Measurements from ENCODE around the gene EVC2. TPM values are rescaled to one million over a fixed set of nuclear protein-coding genes. Genes with fewer than 3 reads are reported as not detected.

EVC2 gene
- total RNA-seq, 1 experiment from 2014 or later, result 3.2 TPM

GRCh38 chr4:5541169-5541568 is 167.2 kb downstream of the EVC2 start:
- ChIA-PET POLR2A (ENCODE audit: unreplicated experiment) (no interaction called here), CTCF (no interaction called here)
- no peak overlapping the region for H3K9ac ChIP-seq (ENCODE audit: low read length)
- H3K79me2 ChIP-seq (ENCODE audit: low read length), result no peaks in the 10 kb centered on the region
- H3K27ac ChIP-seq (ENCODE audit: low read length), result no peak overlapping the region
- no peaks in the 10 kb centered on the region for H3F3A ChIP-seq (ENCODE audit: low read length, unreplicated experiment)
- no peaks in the 10 kb centered on the region for H3K9me3 ChIP-seq (ENCODE audit: low read length)
- no peak overlapping the region for H3K4me3 ChIP-seq (ENCODE audit: low read length)
- intact Hi-C loops (cut with micrococcal nuclease), result no loop called here
- TF ChIP-seq CTCF (conservative IDR thresholded peaks at IDR 0.05; ENCODE audit: low read depth, low read length), result no peak
- DNase-seq (no peak), ATAC-seq (no peak)
- BruUV-seq (replicated peaks), result no TSS peak
- no peaks in the 10 kb centered on the region for H3K36me3 ChIP-seq (ENCODE audit: low read depth, low read length)
- no peaks in the 10 kb centered on the region for H4K20me1 ChIP-seq (ENCODE audit: low read length)
- no peak overlapping the region for H2AFZ ChIP-seq (ENCODE audit: low read length)
- H3K9me2 ChIP-seq (replicated peaks; ENCODE audit: low read length), result no peaks in the 10 kb centered on the region
- no peaks in the 10 kb centered on the region for H3K27me3 ChIP-seq (ENCODE audit: low read length)
- H3K4me2 ChIP-seq (ENCODE audit: low read length), result no peak overlapping the region
- H3K4me1 ChIP-seq (ENCODE audit: insufficient read depth, low read length), result no peaks in the 10 kb centered on the region

- ChIA-PET POLR2A (ENCODE audit: unreplicated experiment) (no interaction called here), CTCF (no interaction called here)
- Histone ChIP-seq H3K9me2 (replicated peaks; ENCODE audit: low read length) (no peaks in the 10 kb centered on the region), H3K9me3 (ENCODE audit: low read length) (no peaks in the 10 kb centered on the region), H3K4me2 (ENCODE audit: low read length) (no peak overlapping the region), H3K9ac (ENCODE audit: low read length) (no peak overlapping the region), H3K79me2 (ENCODE audit: low read length) (no peaks in the 10 kb centered on the region), H3F3A (ENCODE audit: low read length, unreplicated experiment) (no peaks in the 10 kb centered on the region), H2AFZ (ENCODE audit: low read length) (no peak overlapping the region), H3K4me3 (ENCODE audit: low read length) (no peak overlapping the region), H3K27ac (ENCODE audit: low read length) (no peak overlapping the region), H3K36me3 (ENCODE audit: low read depth, low read length) (no peaks in the 10 kb centered on the region), H3K4me1 (ENCODE audit: insufficient read depth, low read length) (no peaks in the 10 kb centered on the region), H3K27me3 (ENCODE audit: low read length) (no peaks in the 10 kb centered on the region), H4K20me1 (ENCODE audit: low read length) (no peaks in the 10 kb centered on the region)
- ATAC-seq (no peak), DNase-seq (no peak)
- intact Hi-C loops (cut with micrococcal nuclease), result no loop called here
- BruUV-seq (replicated peaks), result no TSS peak
- no peak for TF ChIP-seq CTCF (conservative IDR thresholded peaks at IDR 0.05; ENCODE audit: low read depth, low read length)
Measured at GRCh38 chr4:5539584-5539983, 168.8 kb downstream of the EVC2 start.

GRCh38 chr4:5532100-5532499 is 176.3 kb downstream of the EVC2 start:
- H3K4me2 ChIP-seq (ENCODE audit: low read length), result no peak overlapping the region
- no TSS peak for BruUV-seq (replicated peaks)
- DNase-seq, result no peak
- no peaks in the 10 kb centered on the region for H3K79me2 ChIP-seq (ENCODE audit: low read length)
- CTCF ChIA-PET, result no interaction called here
- POLR2A ChIA-PET (ENCODE audit: unreplicated experiment), result no interaction called here
- no peak overlapping the region for H3K9ac ChIP-seq (ENCODE audit: low read length)
- H3K27ac ChIP-seq (ENCODE audit: low read length), result no peak overlapping the region
- H3K4me3 ChIP-seq (ENCODE audit: low read length), result no peak overlapping the region
- H3K36me3 ChIP-seq (ENCODE audit: low read depth, low read length), result no peaks in the 10 kb centered on the region
- no peaks in the 10 kb centered on the region for H3K27me3 ChIP-seq (ENCODE audit: low read length)
- H3K4me1 ChIP-seq (ENCODE audit: insufficient read depth, low read length), result no peaks in the 10 kb centered on the region
- no peak overlapping the region for H2AFZ ChIP-seq (ENCODE audit: low read length)
- intact Hi-C loops (cut with micrococcal nuclease), result no loop called here
- H3K9me3 ChIP-seq (ENCODE audit: low read length), result no peaks in the 10 kb centered on the region
- H3F3A ChIP-seq (ENCODE audit: low read length, unreplicated experiment), result no peaks in the 10 kb centered on the region
- no peaks in the 10 kb centered on the region for H4K20me1 ChIP-seq (ENCODE audit: low read length)
- TF ChIP-seq CTCF (conservative IDR thresholded peaks at IDR 0.05; ENCODE audit: low read depth, low read length) (no peak), EZH2 (IDR thresholded peaks at IDR 0.05; ENCODE audit: low read length, unreplicated experiment) (no peak), EZH2phosphoT487 (IDR thresholded peaks at IDR 0.05; ENCODE audit: borderline replicate concordance, low read length) (no peak)
- H3K9me2 ChIP-seq (replicated peaks; ENCODE audit: low read length), result no peaks in the 10 kb centered on the region
- no peak for ATAC-seq

All from PC-3 (cell line).